K562 treated with DMSO at 1 percent for 24 hours (cell line): Measurements from ENCODE around the gene PDE1A. TPM values are rescaled to one million over a fixed set of nuclear protein-coding genes. Genes with fewer than 3 reads are reported as not detected.

Source experiments
- total RNA-seq: library from RNA; unstranded; fragments of 300-600 nt; gene quantifications from 2 replicates; pipeline ENCODE4 v1.2.3, GENCODE V29; 2022; ENCODE audit warnings: low read depth; ENCODE audit not compliant: insufficient read depth

Gene PDE1A
- 0.43 and 0.63 TPM in 2 replicates for total RNA-seq

DNA sequence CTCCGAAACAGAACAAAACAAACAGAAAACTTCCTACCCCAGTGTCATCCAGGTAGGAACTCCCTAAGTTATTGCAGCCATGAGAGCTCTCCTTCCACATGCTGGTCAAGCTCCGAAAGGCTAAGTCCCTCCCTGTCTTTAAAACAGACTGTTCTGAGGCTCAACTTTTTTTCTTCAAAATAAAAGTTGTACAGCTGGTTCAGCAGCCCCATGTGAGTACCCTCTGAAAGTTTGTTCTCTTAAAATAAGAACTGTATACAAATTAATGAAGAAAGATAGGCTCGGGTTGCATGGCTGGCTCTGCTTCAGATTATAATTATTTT is at the start of gene PDE1A:
PDE1A (minus strand) TSS at position 119 of the 323 bp plus-strand sequence.

